GM12891 (cell line): ENCODE data around the gene PGA3.

Source experiments
- PAX5 ChIP-seq: IDR thresholded peaks from 2 replicates; pipeline ENCODE4 v1.6.1; 2011; ENCODE audit warnings: low read length, moderate library complexity, mild to moderate bottlenecking; ENCODE audit not compliant: insufficient read depth, severe bottlenecking
- POLR2A ChIP-seq: IDR thresholded peaks from 2 replicates; pipeline ENCODE4 v1.6.1; 2011; ENCODE audit warnings: low read depth, low read length, control low read depth
- POLR2AphosphoS5 ChIP-seq: IDR thresholded peaks from 2 replicates; pipeline ENCODE4 v1.6.1; 2011; ENCODE audit warnings: low read depth, low read length, control low read depth
- POU2F2 ChIP-seq: IDR thresholded peaks from 2 replicates; pipeline ENCODE4 v1.6.1; 2011; ENCODE audit warnings: low read depth, mild to moderate bottlenecking, control low read depth, low read length, moderate library complexity
- SPI1 ChIP-seq: IDR thresholded peaks from 2 replicates; pipeline ENCODE4 v1.6.1; 2011; ENCODE audit warnings: low read depth, low read length, control low read depth
- TAF1 ChIP-seq: IDR thresholded peaks from 2 replicates; pipeline ENCODE4 v1.6.1; 2011; ENCODE audit warnings: low read depth, low read length, control low read depth

- TF ChIP-seq POLR2A (no peak), TAF1 (no peak), POLR2AphosphoS5 (no peak), SPI1 (no peak), POU2F2 (no peak), PAX5 (no peak)
Observed at GRCh38 chr11:61153593-61154095, 49.7 kb upstream of the PGA3 start.
